Activated T-cell treated with anti-CD3 and anti-CD28 coated beads for 24 hours (primary cell): ENCODE results near the gene ABCC1.
"Not testable (repeated sequence)": the region's sequence is repeated elsewhere in the genome, so short reads cannot be mapped to it uniquely, and the experiment has no call there.

ENCODE experiments used
- DNase-seq: peaks from one replicate; pipeline ENCODE4 v3.0.0-alpha.2; 2020; ENCODE audit warnings: low read depth

Gene ABCC1

GRCh38 chr16:16159662-16160061 lies 210.2 kb downstream of the ABCC1 start:
- DNase-seq = no peak

GRCh38 chr16:16161319-16161718 lies 211.9 kb downstream of the ABCC1 start:
- no peak for DNase-seq

GRCh38 chr16:16161840-16162239 lies 212.4 kb downstream of the ABCC1 start:
- DNase-seq = not testable (repeated sequence)

- DNase-seq = no peak
Observed at GRCh38 chr16:16162591-16162990, 213.2 kb downstream of the ABCC1 start.

GRCh38 chr16:16163109-16163508 lies 213.7 kb downstream of the ABCC1 start:
- DNase-seq = no peak

- no peak for DNase-seq
Observed at GRCh38 chr16:16163571-16163970, 214.2 kb downstream of the ABCC1 start.

- DNase-seq = no peak
Observed at GRCh38 chr16:16164243-16164642, 214.8 kb downstream of the ABCC1 start.

- no peak for DNase-seq
Observed at GRCh38 chr16:16166085-16166484, 216.7 kb downstream of the ABCC1 start.

GRCh38 chr16:16166949-16167348 lies 217.5 kb downstream of the ABCC1 start:
- no peak for DNase-seq

- no peak for DNase-seq
Observed at GRCh38 chr16:16167927-16168326, 218.5 kb downstream of the ABCC1 start.

GRCh38 chr16:16168431-16168830 lies 219.0 kb downstream of the ABCC1 start:
- no peak for DNase-seq

GRCh38 chr16:16169615-16170014 lies 220.2 kb downstream of the ABCC1 start:
- no peak for DNase-seq

- no peak for DNase-seq
Observed at GRCh38 chr16:16171332-16171919, 222.0 kb downstream of the ABCC1 start.

GRCh38 chr16:16172991-16173390 lies 223.6 kb downstream of the ABCC1 start:
- DNase-seq = no peak

- no peak for DNase-seq
Observed at GRCh38 chr16:16175296-16175695, 225.9 kb downstream of the ABCC1 start.

GRCh38 chr16:16176328-16176727 lies 226.9 kb downstream of the ABCC1 start:
- DNase-seq = no peak

GRCh38 chr16:16178455-16179162 lies 229.2 kb downstream of the ABCC1 start:
- DNase-seq = no peak

- not testable (repeated sequence) for DNase-seq
Observed at GRCh38 chr16:16181748-16182147, 232.3 kb downstream of the ABCC1 start.

GRCh38 chr16:16182918-16183317 lies 233.5 kb downstream of the ABCC1 start:
- no peak for DNase-seq

GRCh38 chr16:16183562-16183961 lies 234.1 kb downstream of the ABCC1 start:
- no peak for DNase-seq

- no peak for DNase-seq
Observed at GRCh38 chr16:16184594-16184993, 235.2 kb downstream of the ABCC1 start.

GRCh38 chr16:16185095-16185494 lies 235.7 kb downstream of the ABCC1 start:
- no peak for DNase-seq

GRCh38 chr16:16186820-16187219 lies 237.4 kb downstream of the ABCC1 start:
- no peak for DNase-seq

GRCh38 chr16:16188827-16189226 lies 239.4 kb downstream of the ABCC1 start:
- DNase-seq = no peak
